Activated CD4-positive, alpha-beta T cell treated with anti-CD3 and anti-CD28 coated beads for 1 hour (primary cell): ENCODE results near the gene YPEL2.
"Not testable (repeated sequence)": the region's sequence is repeated elsewhere in the genome, so short reads cannot be mapped to it uniquely, and the experiment has no call there.

Source experiments
- DNase-seq: peaks from one replicate; pipeline ENCODE4 v3.0.0-alpha.2; 2020

Gene YPEL2

DNA sequence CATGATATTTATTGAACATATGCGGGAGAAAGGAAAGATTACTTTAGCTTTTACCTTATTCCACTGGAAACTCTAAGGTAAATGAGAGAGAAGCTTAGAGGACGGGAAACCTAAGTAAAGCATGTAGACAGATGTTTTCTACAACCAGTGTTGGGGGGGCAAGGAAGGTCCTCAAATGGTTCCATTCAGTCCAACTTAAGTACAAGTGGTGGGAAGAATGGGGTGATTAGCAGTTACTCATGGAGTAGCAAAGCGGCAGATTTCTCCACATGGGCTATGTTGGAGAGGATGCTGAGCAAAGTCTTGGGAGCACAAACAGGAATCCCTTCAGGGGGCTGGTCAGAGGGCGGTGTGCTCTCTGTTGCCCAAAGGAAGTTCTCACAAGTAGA, 78.6 kb downstream of the YPEL2 start:
- no peak for DNase-seq

DNA sequence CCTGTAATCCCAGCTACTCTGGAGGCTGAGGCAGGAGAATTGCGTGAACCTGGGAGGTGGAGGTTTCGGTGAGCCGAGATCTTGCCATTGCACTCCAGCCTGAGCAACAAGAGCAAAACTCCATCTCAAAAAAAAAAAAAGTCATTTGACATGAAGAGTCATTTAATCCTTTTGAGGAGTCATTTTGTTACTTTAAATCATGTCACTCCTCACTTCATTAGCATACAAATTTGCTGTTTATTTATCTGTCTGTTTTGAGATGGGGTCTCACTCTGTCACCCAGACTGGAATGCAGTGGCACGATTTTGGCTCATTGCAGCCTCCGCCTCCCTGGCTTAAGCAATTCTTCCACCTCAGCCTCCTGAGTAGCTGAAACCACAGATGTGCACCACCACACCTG, 81.0 kb downstream of the YPEL2 start:
- not testable (repeated sequence) for DNase-seq

DNA sequence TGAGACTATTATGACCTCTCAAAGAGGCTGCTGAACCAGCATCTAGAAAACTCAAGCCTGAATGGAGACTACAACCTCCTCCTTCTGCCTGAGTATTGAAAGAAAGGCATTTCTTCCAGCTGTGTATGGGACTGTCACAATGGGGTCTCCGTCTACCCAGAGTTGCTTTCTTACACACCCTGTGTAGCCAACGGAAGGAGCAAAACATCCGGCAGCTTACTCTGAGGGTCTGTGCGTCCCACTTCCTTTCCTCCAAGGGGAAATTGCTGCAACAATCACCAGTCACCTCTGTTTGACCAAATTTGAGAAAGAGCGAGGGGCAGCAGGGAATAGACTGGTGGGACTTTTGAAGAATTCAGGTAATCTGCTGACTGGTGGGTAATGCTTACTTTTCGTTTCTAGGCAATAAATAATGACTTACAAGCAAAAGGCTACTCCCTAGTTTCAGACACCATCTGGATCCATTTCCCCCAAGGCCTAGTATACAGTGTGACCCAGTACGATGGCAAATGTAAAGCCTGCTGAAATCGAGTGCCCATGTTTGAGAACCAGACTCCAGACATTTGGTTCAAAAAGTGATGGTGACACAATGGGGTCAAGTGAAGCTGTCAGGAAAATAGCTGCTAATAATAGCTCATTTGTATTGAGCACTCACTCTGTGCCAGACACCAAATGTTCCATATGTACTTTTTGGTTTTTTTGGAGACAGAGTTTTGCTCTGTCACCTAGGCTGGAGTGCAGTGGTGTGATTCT, 81.7 kb downstream of the YPEL2 start:
- DNase-seq = no peak

DNA sequence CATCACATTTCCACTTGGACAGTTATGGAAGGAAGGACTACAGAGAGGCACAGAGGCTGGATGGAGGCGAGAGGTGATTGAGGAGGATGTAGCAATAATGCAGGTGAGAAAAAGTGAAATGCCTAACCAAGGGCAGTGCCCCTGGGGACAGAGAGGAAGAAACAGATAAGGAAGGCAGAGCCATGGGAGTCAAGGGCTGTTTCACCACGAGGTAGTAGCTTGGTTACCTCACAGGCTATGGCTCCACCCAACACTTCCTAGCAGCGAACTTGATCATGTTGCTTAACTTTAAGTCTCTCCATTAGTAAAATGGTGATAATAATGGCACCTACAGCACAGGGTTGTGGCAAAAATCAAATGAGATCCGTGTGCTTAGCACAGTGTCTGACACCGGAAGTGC, 83.9 kb downstream of the YPEL2 start:
- no peak for DNase-seq

DNA sequence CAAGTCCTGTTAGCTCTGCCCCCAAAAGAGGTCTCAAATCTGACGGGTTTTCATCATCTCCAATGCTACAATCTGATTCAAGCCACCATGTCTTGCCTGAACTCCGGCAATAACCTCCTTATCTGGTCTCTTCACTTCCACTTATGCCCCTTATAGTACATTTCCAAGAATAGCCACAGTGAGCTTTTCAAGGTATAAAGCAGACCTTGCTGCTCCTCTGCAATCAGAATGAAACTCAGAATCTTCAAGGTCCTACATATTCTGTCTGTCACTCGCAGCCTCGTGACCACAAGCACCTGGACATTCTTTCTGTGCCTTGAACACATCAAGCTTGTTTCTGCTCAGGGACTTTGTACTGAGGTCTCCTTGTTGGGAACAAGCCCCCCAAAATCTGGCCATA, 84.7 kb downstream of the YPEL2 start:
- DNase-seq = no peak

DNA sequence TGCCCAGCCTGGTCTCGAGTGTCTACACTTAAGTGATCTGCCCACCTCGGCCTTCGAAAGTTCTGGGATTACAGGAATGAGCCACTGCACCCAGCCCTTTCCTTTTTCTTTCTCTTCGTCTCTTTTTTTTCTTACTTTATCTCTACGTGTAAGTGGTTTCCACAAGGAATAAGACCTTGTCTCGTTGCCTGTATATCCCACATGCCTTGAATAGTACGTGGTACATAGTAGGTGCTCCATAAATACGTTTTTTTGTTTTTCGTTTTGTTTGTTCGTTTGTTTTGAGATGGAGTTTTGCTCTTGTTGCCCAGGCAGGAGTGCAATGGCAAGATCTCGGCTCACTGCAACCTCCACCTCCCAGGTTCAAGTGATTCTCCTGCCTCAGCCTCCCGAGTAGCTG, 86.0 kb downstream of the YPEL2 start:
- no peak for DNase-seq

DNA sequence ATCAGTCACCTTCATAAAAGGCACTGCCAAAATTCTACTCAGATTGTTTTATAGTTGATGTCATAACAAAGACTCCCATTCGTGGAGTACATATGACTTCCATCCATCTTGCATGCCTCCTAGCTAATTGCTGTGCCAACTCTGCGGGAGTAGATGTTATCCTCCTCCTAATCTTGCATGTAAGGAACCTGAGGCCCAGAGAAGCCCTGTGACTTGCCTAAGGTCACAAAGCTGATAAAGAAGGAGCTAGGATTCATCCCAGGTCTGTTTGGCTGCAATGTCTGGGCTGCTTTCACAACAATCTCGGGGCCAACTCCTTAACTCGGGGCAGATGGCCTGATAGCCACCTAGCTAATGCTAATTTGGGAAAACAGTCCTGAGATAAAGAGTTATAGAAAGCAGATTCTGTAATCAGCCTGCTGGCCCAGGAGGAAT, 87.3 kb downstream of the YPEL2 start:
- no peak for DNase-seq

DNA sequence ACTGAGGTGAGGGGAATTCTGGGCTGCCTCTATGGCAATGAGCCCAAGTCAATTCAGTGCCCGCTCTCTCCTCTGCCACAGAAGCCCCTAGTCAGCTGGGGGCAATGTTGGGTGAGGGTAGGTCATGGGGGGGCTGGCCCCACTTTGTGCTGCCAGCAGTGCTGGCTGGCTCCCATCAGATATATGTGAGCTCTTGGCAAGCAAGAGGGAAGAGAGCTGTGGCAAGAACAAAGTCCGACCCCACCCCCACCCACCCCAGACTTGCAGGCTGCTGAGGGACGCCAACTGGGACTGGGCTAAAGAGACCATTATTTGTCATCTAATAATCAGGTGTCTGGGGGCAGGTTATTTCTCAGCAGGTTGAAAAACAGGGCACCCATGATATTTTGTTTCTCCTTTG, 89.4 kb downstream of the YPEL2 start:
- no peak for DNase-seq

DNA sequence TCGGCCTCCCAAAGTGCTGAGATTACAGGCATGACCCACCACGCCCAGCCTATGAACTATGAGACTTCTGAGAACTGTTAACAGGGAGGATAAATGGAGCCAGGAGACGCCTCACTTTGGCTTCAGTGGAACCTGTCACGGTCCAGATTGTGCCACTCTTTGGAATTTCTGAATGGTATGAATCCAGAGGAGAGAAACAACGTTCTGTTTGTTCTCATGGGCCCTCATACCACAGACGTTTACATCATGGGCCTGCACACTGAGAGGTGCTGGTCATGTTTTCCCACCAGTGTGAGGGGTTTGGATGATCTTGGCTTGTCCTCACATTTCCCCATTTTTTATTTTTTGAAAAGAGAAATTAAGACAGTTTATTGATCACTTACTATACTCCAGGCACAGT, 90.3 kb downstream of the YPEL2 start:
- no peak for DNase-seq

DNA sequence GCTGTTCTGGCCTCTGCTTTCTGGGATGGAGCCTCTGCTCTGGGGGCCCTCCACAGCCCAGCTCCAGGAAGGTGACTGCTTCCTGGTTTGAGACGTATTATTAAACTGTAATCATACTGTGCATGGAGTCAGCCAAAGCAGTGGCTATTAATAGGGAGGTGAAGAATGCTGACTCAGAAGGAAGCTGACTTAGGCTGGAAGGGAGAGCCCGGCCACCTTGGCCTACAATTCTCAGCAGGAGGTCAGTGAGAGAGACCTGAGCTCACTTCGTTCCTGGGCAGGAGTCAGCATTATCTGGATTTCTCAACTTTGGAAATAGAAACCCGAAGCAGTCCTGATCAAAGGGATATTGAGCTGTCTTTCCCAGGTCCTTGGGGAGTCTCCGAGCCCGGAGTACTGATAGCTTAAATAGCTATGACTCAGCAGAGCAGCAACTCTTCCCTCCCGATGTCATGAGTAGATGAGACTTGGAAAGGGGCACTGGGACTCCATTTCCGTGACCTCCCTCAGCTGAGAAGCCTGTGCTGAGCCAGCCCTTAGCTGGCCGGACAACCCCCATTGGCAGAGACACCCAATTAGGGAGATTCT, 91.8 kb downstream of the YPEL2 start:
- no peak for DNase-seq

DNA sequence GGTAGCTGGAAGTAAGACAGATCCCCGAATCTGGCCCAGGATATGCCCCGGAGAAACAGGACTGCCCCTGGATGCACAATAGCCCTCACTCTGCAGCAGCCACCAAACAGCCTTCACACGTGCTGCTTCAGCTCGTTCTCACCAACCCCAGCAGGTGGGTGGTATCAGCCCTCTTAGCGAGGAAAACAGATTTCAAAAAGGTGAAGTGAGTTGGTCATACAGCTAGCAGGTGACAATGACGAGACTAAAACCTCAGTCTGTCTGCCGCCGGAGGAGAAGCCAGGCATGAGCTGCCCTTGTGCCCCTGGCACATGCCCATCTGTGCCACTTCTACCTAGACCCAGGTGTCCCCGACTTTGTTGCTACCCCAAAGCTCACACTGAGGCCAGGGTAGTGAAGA, 92.4 kb downstream of the YPEL2 start:
- DNase-seq = no peak

DNA sequence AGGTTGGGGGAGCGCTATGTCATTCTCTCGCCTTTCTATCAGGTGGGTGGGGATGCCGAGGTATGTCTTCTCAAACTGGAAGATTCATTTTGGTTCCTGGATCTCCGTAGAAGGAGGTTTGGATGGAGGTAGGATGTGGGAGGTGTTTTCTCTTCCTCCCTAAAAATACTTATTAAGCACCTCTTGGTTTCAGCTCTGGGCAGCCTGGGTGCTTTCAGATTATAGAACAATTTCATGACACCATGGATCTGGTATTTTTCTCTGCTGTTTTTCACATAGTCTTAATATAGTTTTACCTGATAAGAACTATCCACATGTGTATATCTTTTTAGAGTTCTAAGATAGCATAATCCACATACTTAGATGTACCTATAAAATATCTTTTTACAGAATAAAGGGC, 92.9 kb downstream of the YPEL2 start:
- DNase-seq = no peak

DNA sequence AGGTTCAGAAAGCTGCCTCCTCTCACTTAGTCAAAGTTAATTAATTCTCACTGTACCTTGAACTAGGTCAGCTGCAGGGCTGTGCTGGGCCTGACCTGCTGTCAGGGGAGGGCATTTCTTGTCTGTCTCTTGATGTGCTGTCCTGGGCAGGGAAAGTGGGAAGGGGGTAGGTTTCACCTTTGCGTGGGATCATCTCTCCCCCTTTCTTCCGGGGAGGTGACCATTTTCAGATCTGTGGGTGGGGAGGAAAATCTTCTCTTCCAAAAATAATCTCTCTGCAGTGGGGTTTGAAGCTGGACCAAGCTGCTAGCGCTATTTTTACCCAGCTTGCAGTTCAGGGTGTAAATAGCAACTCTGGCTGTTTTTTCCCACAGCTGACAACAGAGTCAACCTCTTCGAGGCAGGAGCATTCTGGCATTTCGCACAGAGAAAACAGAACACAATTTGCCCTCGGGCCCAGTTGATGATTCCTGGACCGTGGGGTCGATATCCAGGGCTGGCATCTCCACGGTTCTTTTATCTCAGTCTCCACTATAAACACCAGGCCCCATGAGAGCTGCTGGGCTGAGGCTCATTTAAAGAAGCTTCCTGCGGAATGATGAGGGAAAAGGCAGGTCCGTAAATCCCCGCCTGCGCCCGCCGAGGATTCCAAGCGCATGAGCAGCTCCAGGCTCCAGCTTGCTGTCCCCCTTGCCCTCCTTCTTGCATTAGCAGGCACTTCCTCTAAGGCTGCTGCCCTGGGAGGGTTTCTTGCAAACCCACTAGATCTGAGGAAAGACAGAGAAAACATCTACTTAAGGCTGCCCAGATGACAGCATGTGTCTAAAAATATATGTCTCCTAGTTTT, 93.9 kb downstream of the YPEL2 start:
- no peak for DNase-seq

DNA sequence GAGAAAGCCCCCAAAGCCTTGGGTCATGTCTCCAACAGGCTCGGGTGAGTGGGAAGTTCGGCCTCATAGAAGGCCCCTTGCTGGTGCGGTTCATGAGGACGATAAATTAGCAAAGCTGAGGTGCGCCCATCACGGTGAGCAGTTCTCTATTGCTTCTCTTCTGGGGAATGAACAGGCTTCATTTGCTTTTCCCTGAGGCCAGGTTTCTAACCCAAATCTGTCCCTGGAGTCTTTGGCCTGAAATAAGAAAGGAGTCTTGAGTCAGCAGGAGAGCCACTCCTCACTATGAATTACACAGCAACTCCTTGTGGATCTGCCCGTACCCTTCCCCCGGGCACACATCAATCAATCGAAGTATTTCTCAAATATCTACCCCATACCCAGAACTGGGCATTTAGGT, 94.6 kb downstream of the YPEL2 start:
- DNase-seq = no peak

DNA sequence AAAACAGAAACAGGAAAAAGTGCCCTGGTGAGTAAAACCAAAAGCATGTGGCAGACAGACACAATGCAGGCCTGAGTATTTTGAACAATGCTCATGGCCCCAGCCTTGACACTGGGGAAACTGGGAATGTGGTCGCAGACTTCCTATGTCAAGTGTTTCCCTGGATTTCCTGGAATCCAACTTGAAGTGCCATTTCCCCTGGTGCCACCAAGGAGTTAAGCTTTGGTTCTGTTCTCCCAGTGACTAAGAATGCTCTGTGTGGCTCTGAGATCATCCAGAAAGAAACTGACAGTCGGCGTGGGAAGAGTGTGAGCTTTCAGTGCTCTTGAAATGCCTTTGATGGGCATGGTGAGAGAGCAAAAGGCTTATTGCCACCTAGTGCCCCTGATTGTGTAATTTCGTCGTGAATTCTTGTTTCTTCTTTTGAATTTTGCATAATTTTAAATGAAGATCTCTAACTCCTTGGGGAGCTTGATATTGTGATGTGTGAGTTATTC, 96.0 kb downstream of the YPEL2 start:
- no peak for DNase-seq

DNA sequence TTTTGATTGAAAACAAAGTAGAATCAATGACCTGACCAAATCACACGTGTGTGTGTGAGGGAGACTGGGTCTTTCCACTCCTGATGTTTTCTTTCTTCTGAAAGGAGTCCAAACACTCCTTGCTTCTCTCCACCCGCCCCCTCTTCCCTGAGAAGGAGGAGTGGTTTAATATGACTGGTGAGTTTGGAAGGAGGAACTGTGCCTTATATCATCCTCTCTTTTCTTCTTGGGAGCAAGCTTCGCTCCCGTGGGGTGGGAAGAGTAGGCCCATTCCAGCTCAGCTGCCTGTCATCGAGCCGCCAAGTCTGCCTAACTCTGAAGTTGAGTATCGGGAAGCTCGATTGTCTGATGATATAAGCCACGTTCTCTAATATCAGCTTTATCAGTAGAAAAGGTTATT, 96.5 kb downstream of the YPEL2 start:
- DNase-seq = no peak

DNA sequence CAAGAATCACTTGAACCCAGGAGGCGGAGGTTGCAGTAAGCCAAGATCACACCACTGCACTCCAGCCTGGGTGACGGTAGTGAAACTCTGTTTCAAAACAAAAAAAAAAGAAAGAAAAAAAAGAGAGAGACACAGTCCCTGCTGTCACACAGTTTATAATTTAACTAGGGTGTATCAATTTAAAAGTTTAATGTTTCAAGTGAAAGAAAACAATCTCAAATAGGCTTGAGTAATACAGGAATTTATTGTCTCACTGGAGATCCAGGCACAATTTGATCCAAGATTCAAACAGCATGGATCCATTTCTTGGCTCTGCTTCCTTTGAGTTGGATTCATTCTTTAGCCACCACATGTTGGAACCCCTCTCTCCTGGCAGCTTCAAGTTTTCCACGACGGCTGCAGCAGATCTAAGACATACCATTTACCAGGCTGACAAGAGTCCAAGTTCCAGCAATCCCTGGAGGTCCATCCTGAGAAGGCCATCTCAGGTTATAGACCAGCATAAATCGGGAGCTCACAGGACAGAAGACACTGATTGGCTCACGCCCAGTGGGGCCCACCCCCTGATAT, 97.5 kb downstream of the YPEL2 start:
- no peak for DNase-seq

DNA sequence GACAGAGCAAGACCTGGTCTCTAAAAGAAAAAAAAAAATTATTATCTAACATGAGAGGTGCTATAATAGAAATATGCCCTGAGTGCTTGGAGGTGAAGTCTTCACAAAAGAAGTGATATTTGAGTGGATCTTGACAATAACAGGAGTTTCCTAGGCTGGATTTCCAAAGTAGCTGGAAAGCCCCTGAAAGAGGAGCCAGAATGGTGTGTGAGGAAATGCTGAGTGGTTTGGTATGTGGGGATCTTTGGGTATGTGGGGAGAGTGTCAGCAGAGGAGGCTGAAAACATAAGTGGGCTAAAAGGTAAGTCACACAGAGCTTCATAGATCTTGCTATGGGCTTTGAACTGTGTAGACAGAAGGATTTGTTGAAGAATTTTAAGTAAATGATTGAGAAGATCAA, 100.1 kb downstream of the YPEL2 start:
- DNase-seq = no peak

DNA sequence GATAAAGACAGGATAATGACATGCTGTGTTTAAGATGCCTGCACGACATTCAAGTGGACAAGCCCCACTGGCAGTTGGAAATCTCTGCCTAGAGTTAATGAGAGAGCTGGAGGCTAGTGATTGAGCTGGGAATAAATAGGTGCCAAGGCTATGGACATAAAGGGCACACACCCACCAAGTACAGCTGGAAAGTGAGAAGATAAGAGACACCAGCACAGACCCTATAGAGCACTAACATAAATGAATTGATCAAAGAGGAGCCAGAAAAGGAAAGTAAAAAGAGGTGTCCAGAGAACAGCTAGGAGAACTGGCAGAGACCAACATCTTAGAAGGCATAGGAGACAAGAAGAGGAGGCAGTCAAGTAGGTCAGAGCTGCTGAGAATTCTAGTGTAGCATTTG, 101.2 kb downstream of the YPEL2 start:
- no peak for DNase-seq

DNA sequence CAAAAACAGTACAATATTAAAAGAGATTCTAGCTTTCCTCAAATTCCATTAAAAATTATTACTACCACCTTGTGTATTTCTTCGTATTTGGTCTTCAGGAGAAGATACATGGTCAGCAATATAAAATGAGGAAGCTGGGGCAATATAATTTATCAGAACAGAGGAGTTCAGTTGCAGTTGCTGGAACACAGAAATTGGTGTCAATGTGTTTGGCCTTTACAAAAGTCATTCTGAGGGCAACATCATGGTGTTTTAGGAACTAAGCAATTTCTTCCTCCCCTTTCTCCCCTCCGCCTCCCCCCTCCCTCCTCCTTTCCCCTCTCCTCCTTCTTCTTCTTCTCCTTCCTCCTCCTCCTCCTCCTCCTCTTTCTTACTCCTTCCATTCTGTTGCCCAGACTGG, 102.1 kb downstream of the YPEL2 start:
- DNase-seq = no peak

DNA sequence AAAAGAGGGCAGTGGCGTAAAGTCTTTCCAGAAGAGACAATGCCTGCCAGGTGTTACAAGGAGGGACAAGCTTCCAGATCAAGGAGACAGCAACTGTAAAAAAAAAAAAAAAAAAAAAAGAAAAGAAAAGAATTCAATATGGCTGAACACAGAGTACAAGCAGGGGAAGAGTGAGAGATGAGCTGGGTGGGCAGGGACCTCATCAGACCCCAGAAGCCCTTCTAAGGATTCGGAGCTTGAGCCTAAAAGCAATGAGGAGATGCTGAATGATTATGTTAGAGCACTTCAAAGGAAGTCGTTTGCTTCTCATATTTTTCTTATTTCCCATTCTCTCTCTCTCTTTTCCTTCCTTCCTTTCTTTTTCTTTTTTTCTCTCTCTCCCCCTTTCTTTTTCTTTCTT, 103.0 kb downstream of the YPEL2 start:
- no peak for DNase-seq

DNA sequence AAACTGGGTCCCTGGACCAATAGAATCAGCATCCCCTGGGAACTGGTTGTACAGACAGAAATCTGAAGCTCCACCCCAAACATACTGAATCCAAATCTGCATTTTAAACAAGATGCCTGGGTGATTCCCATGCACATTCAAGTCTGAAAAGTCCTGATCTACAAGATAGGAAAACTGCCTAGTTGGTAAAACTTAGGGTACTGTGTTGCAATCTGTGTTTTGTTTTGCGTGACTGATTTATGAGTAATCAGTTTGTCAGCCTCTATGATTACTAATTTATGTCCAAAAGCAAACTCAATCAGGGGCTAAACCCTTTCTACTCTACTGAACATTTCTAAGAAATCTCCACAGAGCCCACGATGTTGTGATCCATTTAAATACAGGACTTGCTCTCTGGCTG, 103.8 kb downstream of the YPEL2 start:
- DNase-seq = no peak

DNA sequence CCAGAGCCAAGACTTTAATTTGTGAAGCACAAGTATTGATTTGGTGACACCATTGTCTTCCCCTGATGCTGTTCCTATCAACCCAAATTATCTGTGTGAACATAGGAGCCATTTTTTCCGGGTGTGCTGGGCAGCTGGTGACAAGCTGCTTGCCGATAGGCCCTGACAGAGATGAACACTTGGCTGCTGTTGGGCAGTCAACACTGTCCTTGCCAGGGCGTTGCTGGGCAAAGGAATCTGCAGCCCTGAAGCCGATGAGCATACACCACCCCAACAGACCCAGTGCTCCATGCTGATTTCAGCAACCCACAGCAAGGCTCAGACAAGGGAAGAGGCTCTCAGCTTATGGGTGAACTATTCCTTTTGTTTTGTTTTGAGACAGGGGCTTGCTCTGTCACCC, 105.4 kb downstream of the YPEL2 start:
- no peak for DNase-seq
